GM21381 (cell line): ENCODE data around the gene PNMA8B.
"Not testable (repeated sequence)": the region's sequence is repeated elsewhere in the genome, so short reads cannot be mapped to it uniquely, and the experiment has no call there.

Experiments
- ATAC-seq: cut with Tn5 transposase; IDR thresholded peaks from one replicate; pipeline ENCODE4 v1.9.1; 2021; ENCODE audit warnings: mild to moderate bottlenecking, moderate library complexity; ENCODE audit not compliant: unreplicated experiment

Gene PNMA8B

GRCh38 chr19:46514589-46515289, 19.1 kb upstream of the PNMA8B start:
- no peak for ATAC-seq

- ATAC-seq = no peak
Measured at GRCh38 chr19:46513461-46514236, 18.0 kb upstream of the PNMA8B start.

GRCh38 chr19:46511237-46511636, 15.6 kb upstream of the PNMA8B start:
- ATAC-seq = no peak

GRCh38 chr19:46508206-46508605, 12.5 kb upstream of the PNMA8B start:
- ATAC-seq = no peak

- ATAC-seq = no peak
Measured at GRCh38 chr19:46503848-46504453, 8.3 kb upstream of the PNMA8B start.

- ATAC-seq = no peak
Measured at GRCh38 chr19:46502891-46503290, 7.2 kb upstream of the PNMA8B start.

- no peak for ATAC-seq
Measured at GRCh38 chr19:46499692-46500091, 4.0 kb upstream of the PNMA8B start.

- ATAC-seq = no peak
Measured at GRCh38 chr19:46497773-46498172, 2.1 kb upstream of the PNMA8B start.

- ATAC-seq = not testable (repeated sequence)
Measured at GRCh38 chr19:46496886-46497285, 1.2 kb upstream of the PNMA8B start.

- no peak for ATAC-seq
Measured at GRCh38 chr19:46496304-46496703, 637 bp upstream of the PNMA8B start.

- ATAC-seq = no peak
Measured at GRCh38 chr19:46494941-46495785, 504 bp downstream of the PNMA8B start.

GRCh38 chr19:46494146-46494940, 1.3 kb downstream of the PNMA8B start:
- ATAC-seq = no peak

GRCh38 chr19:46493236-46494145, 2.2 kb downstream of the PNMA8B start:
- no peak for ATAC-seq

GRCh38 chr19:46492841-46493235, 2.8 kb downstream of the PNMA8B start:
- no peak for ATAC-seq

- no peak for ATAC-seq
Measured at GRCh38 chr19:46491975-46492682, 3.5 kb downstream of the PNMA8B start.

GRCh38 chr19:46490774-46491173, 4.9 kb downstream of the PNMA8B start:
- ATAC-seq = no peak

GRCh38 chr19:46489445-46490272, 6.0 kb downstream of the PNMA8B start:
- no peak for ATAC-seq

GRCh38 chr19:46488551-46488950, 7.1 kb downstream of the PNMA8B start:
- ATAC-seq = no peak
